CD14-positive monocyte (primary cell): Measurements from ENCODE around the gene DNAH3. TPM values are rescaled to one million over a fixed set of nuclear protein-coding genes. Genes with fewer than 3 reads are reported as not detected.

Experiments
- DNase-seq, 3 donors: peaks; one replicate each; pipeline ENCODE4 v3.0.0-alpha.2; 2011 to 2022
- H2AFZ ChIP-seq: 2 replicates; pipeline ENCODE4 v1.6.0; 2012; ENCODE audit warnings: mild to moderate bottlenecking, low read depth, low read length, inconsistent platforms; ENCODE audit not compliant: insufficient read depth, poor library complexity, severe bottlenecking
- H3K27ac ChIP-seq, 2 donors: 1 replicate in 1 of 2; 2 replicates in 1 of 2; pipeline ENCODE4 v1.5.1; 2012 to 2013; ENCODE audit warnings: low read length in 2 of 2, control low read depth in 1 of 2, inconsistent platforms in 1 of 2, low read depth in 1 of 2, mild to moderate bottlenecking in 1 of 2
- H3K27me3 ChIP-seq, 2 donors: one replicate each; pipeline versions ENCODE4 v1.6.0 to v1.6.1; 2011 to 2013; ENCODE audit warnings: low read length in 2 of 2; ENCODE audit not compliant: control insufficient read depth in 2 of 2, insufficient read depth in 2 of 2
- H3K36me3 ChIP-seq, 2 donors: replicated peaks in 1 of 2; 1 replicate in 1 of 2; 2 replicates in 1 of 2; pipeline versions ENCODE4 v1.5.1 to v1.6.1; 2012 to 2013; ENCODE audit warnings: low read length in 2 of 2, control low read depth in 1 of 2, inconsistent platforms in 1 of 2, mild to moderate bottlenecking in 1 of 2; ENCODE audit not compliant: insufficient read depth in 2 of 2, control insufficient read depth in 1 of 2
- H3K4me1 ChIP-seq, 2 donors: 1 replicate in 1 of 2; 2 replicates in 1 of 2; pipeline versions ENCODE4 v1.5.1 to v1.6.1; 2012 to 2013; ENCODE audit warnings: low read length in 2 of 2, control low read depth in 1 of 2, inconsistent platforms in 1 of 2, mild to moderate bottlenecking in 1 of 2, moderate library complexity in 1 of 2; ENCODE audit not compliant: insufficient read depth in 2 of 2, control insufficient read depth in 1 of 2
- H3K4me2 ChIP-seq: replicated peaks from 2 replicates; pipeline ENCODE3; 2012; ENCODE audit warnings: low read length, moderate library complexity, mild to moderate bottlenecking; ENCODE audit not compliant: poor library complexity, severe bottlenecking; ENCODE audit errors: extremely low read depth
- H3K4me3 ChIP-seq, 3 experiments: fragments of 200-600 bp in 1 of 3; sonication (generic) in 1 of 3; replicated peaks in 1 of 3; 1 replicate in 2 of 3; 2 replicates in 1 of 3; pipeline ENCODE4 v1.5.1; 2011 to 2013; ENCODE audit warnings: low read length in 3 of 3, mild to moderate bottlenecking in 3 of 3, control low read depth in 2 of 3, low read depth in 2 of 3, inconsistent platforms in 1 of 3, moderate library complexity in 1 of 3
- H3K79me2 ChIP-seq: 2 replicates; pipeline ENCODE4 v1.6.0; 2012; ENCODE audit warnings: mild to moderate bottlenecking, control low read depth, inconsistent platforms, low read length, moderate library complexity; ENCODE audit not compliant: insufficient read depth
- H3K9ac ChIP-seq: 2 replicates; pipeline ENCODE4 v1.6.0; 2017; ENCODE audit warnings: low read length, mild to moderate bottlenecking; ENCODE audit not compliant: insufficient read depth, poor library complexity, severe bottlenecking
- H3K9me3 ChIP-seq, 2 donors: replicated peaks in 1 of 2; 1 replicate in 1 of 2; 2 replicates in 1 of 2; pipeline versions ENCODE4 v1.5.1 to v1.6.1; 2012 to 2013; ENCODE audit warnings: low read length in 2 of 2, control low read depth in 1 of 2; ENCODE audit not compliant: control insufficient read depth in 1 of 2, insufficient read depth in 1 of 2
- H4K20me1 ChIP-seq: 2 replicates; pipeline ENCODE4 v1.6.0; 2012; ENCODE audit warnings: mild to moderate bottlenecking, low read length, control low read depth, moderate library complexity; ENCODE audit not compliant: insufficient read depth
- H3K27ac Mint-ChIP-seq, 7 donors: one replicate each; pipeline ENCODE4 v1.8.0; 2020; ENCODE audit warnings: mild to moderate bottlenecking in 7 of 7, mixed read lengths in 7 of 7, moderate library complexity in 6 of 7, inconsistent platforms in 2 of 7
- H3K27me3 Mint-ChIP-seq, 3 donors: one replicate each; pipeline ENCODE4 v1.8.0; 2021 to 2022; ENCODE audit warnings: low read depth in 3 of 3, mild to moderate bottlenecking in 3 of 3, mixed read lengths in 3 of 3, moderate library complexity in 3 of 3, inconsistent platforms in 1 of 3
- H3K36me3 Mint-ChIP-seq, 2 donors: one replicate each; pipeline ENCODE4 v1.8.0; 2020; ENCODE audit warnings: mixed read lengths in 2 of 2, inconsistent platforms in 1 of 2, mild to moderate bottlenecking in 1 of 2
- H3K4me1 Mint-ChIP-seq: one replicate; pipeline ENCODE4 v1.8.0; 2020; ENCODE audit warnings: mild to moderate bottlenecking, mixed read lengths
- H3K4me3 Mint-ChIP-seq, 2 donors: one replicate each; pipeline ENCODE4 v1.8.0; 2020; ENCODE audit warnings: mild to moderate bottlenecking in 2 of 2, mixed read lengths in 2 of 2, moderate library complexity in 1 of 2
- H3K9me3 Mint-ChIP-seq, 7 donors: one replicate each; pipeline ENCODE4 v1.8.0; 2020 to 2022; ENCODE audit warnings: mixed read lengths in 7 of 7, mild to moderate bottlenecking in 6 of 7, moderate library complexity in 6 of 7, inconsistent platforms in 2 of 7
- WGBS: methylation state at CpG from one replicate; pipeline ENCODE4 v1.1.5; 2013; ENCODE audit warnings: missing lambda C conversion rate; ENCODE audit not compliant: insufficient coverage; 5-methylcytosine and 5-hydroxymethylcytosine counted together
- intact Hi-C, 2 donors: fragments of 100-400 bp; cut with micrococcal nuclease; formaldehyde crosslinking; loops; one replicate each; pipeline versions ENCODE4 v1.15.0 to v1.15.1; 2023
- polyA plus RNA-seq, 3 donors: library from polyadenylated mRNA; depleted of rRNA in 1 of 3; unstranded in 2 of 3; stranded (reverse) in 1 of 3; fragments of 300-500 nt in 2 of 3; fragments of >200 nt in 1 of 3; fragmentation: Illumina TruSeq in 2 of 3; gene quantifications; 1 replicate in 2 of 3; 2 replicates in 1 of 3; pipeline ENCODE4 v1.2.3, GENCODE V29; 2012 to 2021
- TF ChIP-seq, protein P1 (sequence below): fragments of 200-600 bp; IDR thresholded peaks from one replicate; pipeline ENCODE4 v1.8.0; 2022; ENCODE audit warnings: antibody characterized with exemption, mild to moderate bottlenecking

Gene DNAH3
- polyA plus RNA-seq, 3 donors = not detected

GRCh38 chr16:21092951-21093350 is 57.7 kb downstream of the DNAH3 start:
- intact Hi-C loops = no loop called here
- DNase-seq = no peak
- Histone ChIP-seq H3K36me3 (no peaks in the 10 kb centered on the region), H3K4me1 (no peaks in the 10 kb centered on the region), H3K4me2 (no peak overlapping the region), H4K20me1 (no peaks in the 10 kb centered on the region), H2AFZ (no peak overlapping the region), H3K79me2 (no peaks in the 10 kb centered on the region), H3K27ac (no peak overlapping the region), H3K4me3 (no peak overlapping the region), H3K9ac (no peak overlapping the region), H3K27me3 (peaks cover 2 to 3% of the 10 kb centered on the region in 2 donors), H3K9me3 (no peaks in the 10 kb centered on the region)
- no CpG with 5 or more reads among the region's 2 CpGs for WGBS
- no peaks in the 10 kb centered on the region for H3K36me3 Mint-ChIP-seq
- H3K27me3 Mint-ChIP-seq = peaks cover 4 to 9% (median 7%) of the 10 kb centered on the region in 3 donors
- peaks cover 0 to 2% (median 1%) of the 10 kb centered on the region in 7 donors for H3K9me3 Mint-ChIP-seq
- no peak overlapping the region for H3K27ac Mint-ChIP-seq
- H3K4me3 Mint-ChIP-seq = no peak overlapping the region
- H3K4me1 Mint-ChIP-seq = no peaks in the 10 kb centered on the region
- TF ChIP-seq, protein P1, sequence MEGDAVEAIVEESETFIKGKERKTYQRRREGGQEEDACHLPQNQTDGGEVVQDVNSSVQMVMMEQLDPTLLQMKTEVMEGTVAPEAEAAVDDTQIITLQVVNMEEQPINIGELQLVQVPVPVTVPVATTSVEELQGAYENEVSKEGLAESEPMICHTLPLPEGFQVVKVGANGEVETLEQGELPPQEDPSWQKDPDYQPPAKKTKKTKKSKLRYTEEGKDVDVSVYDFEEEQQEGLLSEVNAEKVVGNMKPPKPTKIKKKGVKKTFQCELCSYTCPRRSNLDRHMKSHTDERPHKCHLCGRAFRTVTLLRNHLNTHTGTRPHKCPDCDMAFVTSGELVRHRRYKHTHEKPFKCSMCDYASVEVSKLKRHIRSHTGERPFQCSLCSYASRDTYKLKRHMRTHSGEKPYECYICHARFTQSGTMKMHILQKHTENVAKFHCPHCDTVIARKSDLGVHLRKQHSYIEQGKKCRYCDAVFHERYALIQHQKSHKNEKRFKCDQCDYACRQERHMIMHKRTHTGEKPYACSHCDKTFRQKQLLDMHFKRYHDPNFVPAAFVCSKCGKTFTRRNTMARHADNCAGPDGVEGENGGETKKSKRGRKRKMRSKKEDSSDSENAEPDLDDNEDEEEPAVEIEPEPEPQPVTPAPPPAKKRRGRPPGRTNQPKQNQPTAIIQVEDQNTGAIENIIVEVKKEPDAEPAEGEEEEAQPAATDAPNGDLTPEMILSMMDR = no peak

DNA sequence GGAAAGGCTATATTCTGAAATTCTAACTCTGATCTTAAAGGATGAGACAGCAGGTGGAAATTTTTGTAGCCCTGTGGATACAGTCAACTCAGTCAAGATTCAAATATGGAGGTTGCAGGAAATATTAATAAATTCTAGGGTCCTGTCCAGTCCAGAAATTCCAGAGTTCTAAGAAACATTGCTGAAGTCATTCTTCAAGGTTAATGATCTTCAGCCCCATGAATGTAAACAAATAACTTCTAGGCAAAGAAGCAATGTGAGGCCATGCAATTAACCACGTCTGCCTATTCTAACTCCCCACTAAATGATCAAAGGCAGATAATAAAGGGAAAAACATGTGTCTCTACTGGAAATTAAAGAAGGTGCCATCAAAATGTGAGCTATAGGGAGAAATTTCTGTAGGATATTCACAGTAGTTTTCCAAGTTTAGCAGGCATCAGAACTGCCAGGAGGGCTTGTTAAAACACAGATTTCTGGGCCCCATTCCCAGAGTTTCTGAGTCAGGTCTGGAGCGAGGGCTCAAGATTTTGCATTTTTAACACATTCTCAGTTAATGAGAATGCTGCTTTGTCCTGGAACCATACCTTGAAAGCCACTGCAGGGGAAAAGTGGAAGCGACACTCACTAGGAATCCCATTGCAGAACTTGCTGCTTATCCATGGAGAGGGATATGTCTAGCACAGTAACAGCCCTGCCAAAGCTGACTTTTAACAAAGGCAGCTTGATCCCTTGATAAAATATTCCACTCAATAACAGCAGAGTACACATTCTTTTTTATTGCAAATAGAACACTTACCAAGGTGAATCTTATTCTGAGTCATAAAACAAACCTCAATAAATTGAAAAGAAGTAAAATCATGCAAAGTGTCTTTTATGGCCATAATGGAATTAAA is 61.8 kb downstream of the DNAH3 start:
- Histone ChIP-seq H3K4me3 (no peak overlapping the region), H3K36me3 (no peaks in the 10 kb centered on the region), H4K20me1 (no peaks in the 10 kb centered on the region), H3K9ac (no peak overlapping the region), H3K9me3 (no peaks in the 10 kb centered on the region), H3K79me2 (no peaks in the 10 kb centered on the region), H2AFZ (no peak overlapping the region), H3K27me3 (no peaks in the 10 kb centered on the region), H3K4me1 (no peaks in the 10 kb centered on the region), H3K27ac (no peak overlapping the region), H3K4me2 (no peak overlapping the region)
- Mint-ChIP-seq H3K27me3 (peaks cover 1 to 6% (median 2%) of the 10 kb centered on the region in 3 donors), H3K4me3 (no peak overlapping the region), H3K27ac (no peak overlapping the region), H3K4me1 (no peaks in the 10 kb centered on the region), H3K9me3 (peaks cover 0 to 2% (median 0%) of the 10 kb centered on the region in 7 donors), H3K36me3 (no peaks in the 10 kb centered on the region)
- no peak for DNase-seq
- TF ChIP-seq, protein P1 = no peak
- intact Hi-C loops = no loop called here
- 100% methylated on average over 2 of the region's 3 CpGs for WGBS
